Cardiac muscle cell (in vitro differentiated cells and primary cell): ENCODE measurements around the gene COL9A3. TPM values are rescaled to one million over a fixed set of nuclear protein-coding genes. Genes with fewer than 3 reads are reported as not detected.

Experiments
- DNase-seq, 2 donors: peaks; one replicate each; pipeline versions ENCODE4 v3.0.0 to v3.0.0-alpha.2; 2010 to 2017; ENCODE audit warnings: low read depth in 1 of 2, low spot score in 1 of 2
- H3K27ac ChIP-seq: fragments of 200-600 bp; sonication (generic); 2 replicates; pipeline ENCODE4 v1.5.1; 2016
- H3K27me3 ChIP-seq: fragments of 200-600 bp; sonication (generic); 2 replicates; pipeline ENCODE4 v1.6.0; 2016; ENCODE audit warnings: control low read depth
- H3K36me3 ChIP-seq: fragments of 200-600 bp; sonication (generic); 2 replicates; pipeline ENCODE4 v1.5.1; 2016; ENCODE audit warnings: control low read depth
- H3K4me1 ChIP-seq: fragments of 200-600 bp; sonication (generic); 2 replicates; pipeline ENCODE4 v1.8.1; 2017; ENCODE audit warnings: low read depth, mild to moderate bottlenecking, mixed run types
- H3K4me3 ChIP-seq: fragments of 200-600 bp; sonication (generic); 2 replicates; pipeline ENCODE4 v1.5.1; 2016; ENCODE audit warnings: mild to moderate bottlenecking
- H3K9me3 ChIP-seq: fragments of 200-600 bp; sonication (generic); 2 replicates; pipeline ENCODE4 v1.5.1; 2017; ENCODE audit warnings: low read depth, mild to moderate bottlenecking, control low read depth
- CTCF ChIP-seq: IDR thresholded peaks from 2 replicates; pipeline ENCODE4 v1.5.1; 2012; ENCODE audit warnings: low read depth, mild to moderate bottlenecking, low read length
- polyA plus RNA-seq: library from polyadenylated mRNA; unstranded; fragments of >200 nt; fragmentation: Nextera tagmentation; extraction: Ambion mirVana; gene quantifications from 2 replicates; pipeline ENCODE4 v1.2.1, GENCODE V29; 2016
- total RNA-seq: library from RNA; depleted of rRNA; stranded (reverse); fragments of >200 nt; gene quantifications from 2 replicates; pipeline ENCODE4 v1.2.3, GENCODE V29; 2016

Gene COL9A3
- total and polyA plus RNA-seq, 2 experiments from 2014 or later, result 6.4 to 10.3 TPM

- no peak for TF ChIP-seq CTCF
- Histone ChIP-seq H3K27me3 (no peaks in the 10 kb centered on the region), H3K4me1 (no peaks in the 10 kb centered on the region), H3K36me3 (no peaks in the 10 kb centered on the region), H3K4me3 (no peak overlapping the region), H3K9me3 (no peaks in the 10 kb centered on the region), H3K27ac (no peak overlapping the region)
- no peak for DNase-seq
Measured at GRCh38 chr20:62776692-62777527, 39.9 kb upstream of the COL9A3 start.

GRCh38 chr20:62777528-62777830, 39.4 kb upstream of the COL9A3 start:
- Histone ChIP-seq H3K27me3 (no peaks in the 10 kb centered on the region), H3K4me3 (no peak overlapping the region), H3K27ac (no peak overlapping the region), H3K9me3 (no peaks in the 10 kb centered on the region), H3K4me1 (no peaks in the 10 kb centered on the region), H3K36me3 (no peaks in the 10 kb centered on the region)
- no peak for DNase-seq
- no peak for TF ChIP-seq CTCF

GRCh38 chr20:62778058-62778457, 38.8 kb upstream of the COL9A3 start:
- no peaks in the 10 kb centered on the region for H3K9me3 ChIP-seq
- no peak overlapping the region for H3K4me3 ChIP-seq
- no peaks in the 10 kb centered on the region for H3K27me3 ChIP-seq
- H3K36me3 ChIP-seq, result no peaks in the 10 kb centered on the region
- DNase-seq, result no peak
- no peak for TF ChIP-seq CTCF
- no peak overlapping the region for H3K27ac ChIP-seq
- no peaks in the 10 kb centered on the region for H3K4me1 ChIP-seq

- Histone ChIP-seq H3K4me3 (no peak overlapping the region), H3K9me3 (no peaks in the 10 kb centered on the region), H3K36me3 (no peaks in the 10 kb centered on the region), H3K4me1 (no peaks in the 10 kb centered on the region), H3K27ac (no peak overlapping the region), H3K27me3 (no peaks in the 10 kb centered on the region)
- no peak for TF ChIP-seq CTCF
- DNase-seq, result no peak
Measured at GRCh38 chr20:62778601-62779416, 38.0 kb upstream of the COL9A3 start.

GRCh38 chr20:62779417-62779685, 37.5 kb upstream of the COL9A3 start:
- Histone ChIP-seq H3K9me3 (no peaks in the 10 kb centered on the region), H3K4me3 (no peak overlapping the region), H3K27me3 (no peaks in the 10 kb centered on the region), H3K4me1 (no peaks in the 10 kb centered on the region), H3K27ac (no peak overlapping the region), H3K36me3 (no peaks in the 10 kb centered on the region)
- no peak for TF ChIP-seq CTCF
- DNase-seq, result no peak
